ENCODE results near the gene PCNX3. TPM values are rescaled to one million over a fixed set of nuclear protein-coding genes. Genes with fewer than 3 reads are reported as not detected.

The PCNX3 gene
- total and polyA plus RNA-seq, 2 donors (not counting 3 experiments of a cell fraction or from before 2014, with no cell fraction given): 42.6 to 53.9 TPM

DNA sequence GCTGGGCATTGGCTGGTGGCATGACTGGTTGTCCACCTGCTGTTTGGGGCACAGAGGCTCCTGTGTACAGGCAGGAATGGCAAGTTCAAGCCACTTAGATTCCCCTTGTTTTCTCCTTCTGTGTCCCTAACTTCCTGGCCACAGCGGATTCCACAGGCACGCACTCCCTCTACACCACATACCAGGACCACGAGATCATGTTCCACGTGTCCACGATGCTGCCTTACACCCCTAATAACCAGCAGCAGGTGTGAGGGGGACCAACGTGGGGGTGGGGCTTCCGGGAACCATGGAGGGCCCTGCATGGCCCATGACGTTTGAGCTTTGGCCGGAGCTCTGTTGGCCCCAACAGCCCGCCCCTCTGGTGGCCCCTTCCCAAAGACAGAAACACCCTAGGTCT lies 30.1 kb downstream of the PCNX3 start:
- H3K4me2 ChIP-seq (ENCODE audit: insufficient read depth, low read length): no peak overlapping the region
- intact Hi-C loops (cut with micrococcal nuclease): no loop called here
- peaks cover 5% of the 10 kb centered on the region for H3K79me2 ChIP-seq (ENCODE audit: control insufficient read depth, insufficient read depth, low read length)
- CTCF ChIA-PET: no interaction called here
- no peak overlapping the region for H3K27ac ChIP-seq (ENCODE audit: insufficient read depth, low read depth, low read length)
- H3K4me3 ChIP-seq (replicated peaks in 1 of 3; ENCODE audit: insufficient read depth in 1 of 3, low read depth in 1 of 3, low read length in 3 of 3): no peak overlapping the region
- peaks cover 23% of the 10 kb centered on the region for H3K4me1 ChIP-seq (ENCODE audit: control insufficient read depth, extremely low read depth, insufficient read depth, low read length)
- H3K36me3 ChIP-seq (ENCODE audit: control insufficient read depth in 2 of 2, extremely low read depth in 1 of 2, insufficient read depth in 2 of 2, low read length in 2 of 2): peaks cover 3 to 37% of the 10 kb centered on the region in 2 experiments
- FAIRE-seq (no peak), DNase-seq (ENCODE audit: low read depth, low spot score) (no peak)
- TF ChIP-seq FOS (IDR thresholded peaks at IDR 0.05; ENCODE audit: borderline replicate concordance, insufficient read depth, low read length) (no peak), POLR2AphosphoS5 (IDR thresholded peaks at IDR 0.05; ENCODE audit: insufficient read depth, low read depth, low read length) (no peak), GATA2 (IDR thresholded peaks at IDR 0.05; ENCODE audit: insufficient read depth, insufficient read length, low read depth, low read length) (no peak), JUN (IDR thresholded peaks at IDR 0.05; ENCODE audit: borderline replicate concordance, insufficient read depth, insufficient read length, low read depth) (no peak), POLR2A (IDR thresholded peaks at IDR 0.05; ENCODE audit: low read depth, low read length) (no peak), EZH2 (IDR thresholded peaks at IDR 0.05; ENCODE audit: borderline replicate concordance, low read depth, low read length, severe bottlenecking) (no peak), MYC (IDR thresholded peaks at IDR 0.05; ENCODE audit: low read depth, low read length) (no peak)
- TF ChIP-seq, protein P1, sequence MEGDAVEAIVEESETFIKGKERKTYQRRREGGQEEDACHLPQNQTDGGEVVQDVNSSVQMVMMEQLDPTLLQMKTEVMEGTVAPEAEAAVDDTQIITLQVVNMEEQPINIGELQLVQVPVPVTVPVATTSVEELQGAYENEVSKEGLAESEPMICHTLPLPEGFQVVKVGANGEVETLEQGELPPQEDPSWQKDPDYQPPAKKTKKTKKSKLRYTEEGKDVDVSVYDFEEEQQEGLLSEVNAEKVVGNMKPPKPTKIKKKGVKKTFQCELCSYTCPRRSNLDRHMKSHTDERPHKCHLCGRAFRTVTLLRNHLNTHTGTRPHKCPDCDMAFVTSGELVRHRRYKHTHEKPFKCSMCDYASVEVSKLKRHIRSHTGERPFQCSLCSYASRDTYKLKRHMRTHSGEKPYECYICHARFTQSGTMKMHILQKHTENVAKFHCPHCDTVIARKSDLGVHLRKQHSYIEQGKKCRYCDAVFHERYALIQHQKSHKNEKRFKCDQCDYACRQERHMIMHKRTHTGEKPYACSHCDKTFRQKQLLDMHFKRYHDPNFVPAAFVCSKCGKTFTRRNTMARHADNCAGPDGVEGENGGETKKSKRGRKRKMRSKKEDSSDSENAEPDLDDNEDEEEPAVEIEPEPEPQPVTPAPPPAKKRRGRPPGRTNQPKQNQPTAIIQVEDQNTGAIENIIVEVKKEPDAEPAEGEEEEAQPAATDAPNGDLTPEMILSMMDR (IDR thresholded peaks at IDR 0.05; ENCODE audit: extremely low read depth in 1 of 2, insufficient read depth in 1 of 2, low read depth in 1 of 2, low read length in 2 of 2): no peak
- TF ChIP-seq, protein P2, sequence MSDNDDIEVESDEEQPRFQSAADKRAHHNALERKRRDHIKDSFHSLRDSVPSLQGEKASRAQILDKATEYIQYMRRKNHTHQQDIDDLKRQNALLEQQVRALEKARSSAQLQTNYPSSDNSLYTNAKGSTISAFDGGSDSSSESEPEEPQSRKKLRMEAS (IDR thresholded peaks at IDR 0.05; ENCODE audit: insufficient read depth, insufficient read length): no peak
- no peak overlapping the region for H3K9ac ChIP-seq (replicated peaks; ENCODE audit: extremely low read depth, insufficient read depth, low read length)
- no peak overlapping the region for H2AFZ ChIP-seq (ENCODE audit: low read depth, low read length)
- dilution Hi-C loops (cut with MboI; ENCODE audit: extremely low pct_ligation_motif_present, low sequenced_read_pairs): no loop called here
- no peaks in the 10 kb centered on the region for H4K20me1 ChIP-seq (replicated peaks; ENCODE audit: control insufficient read depth, extremely low read depth, insufficient read depth, low read length)
- no peaks in the 10 kb centered on the region for H3K27me3 ChIP-seq (ENCODE audit: control insufficient read depth in 2 of 2, insufficient read depth in 2 of 2, low read length in 2 of 2)
- no TSS peak for BruUV-seq (replicated peaks)
- POLR2A ChIA-PET: no interaction called here
- H3K9me1 ChIP-seq (replicated peaks; ENCODE audit: control insufficient read depth, extremely low read depth, insufficient read depth, low read length): no peaks in the 10 kb centered on the region
- H3K9me3 ChIP-seq (replicated peaks; ENCODE audit: control insufficient read depth, insufficient read depth, low read length): no peaks in the 10 kb centered on the region
